SH-SY5Y (cell line): ENCODE measurements around the gene ZNF287.

Source experiments
- GATA2 ChIP-seq: IDR thresholded peaks from 2 replicates; pipeline ENCODE4 v1.6.1; 2011; ENCODE audit warnings: mild to moderate bottlenecking, low read depth, low read length
- GATA3 ChIP-seq: IDR thresholded peaks from 2 replicates; pipeline ENCODE4 v1.6.1; 2011; ENCODE audit warnings: low read depth, mild to moderate bottlenecking, low read length, moderate library complexity

The ZNF287 gene

GRCh38 chr17:16534236-16534635, 34.8 kb downstream of the ZNF287 start:
- TF ChIP-seq GATA3 (no peak), GATA2 (no peak)

- no peak for TF ChIP-seq GATA3
- TF ChIP-seq GATA2 = no peak
Observed at GRCh38 chr17:16529906-16530305, 39.1 kb downstream of the ZNF287 start.

- TF ChIP-seq GATA3 (no peak), GATA2 (no peak)
Observed at GRCh38 chr17:16527298-16527697, 41.7 kb downstream of the ZNF287 start.

GRCh38 chr17:16521070-16521727, 47.8 kb downstream of the ZNF287 start:
- TF ChIP-seq GATA3 (no peak), GATA2 (no peak)

- no peak for TF ChIP-seq GATA2
- no peak for TF ChIP-seq GATA3
Observed at GRCh38 chr17:16519021-16519420, 50.0 kb downstream of the ZNF287 start.

- no peak for TF ChIP-seq GATA2
- TF ChIP-seq GATA3 = no peak
Observed at GRCh38 chr17:16517477-16517876, 51.5 kb downstream of the ZNF287 start.

- TF ChIP-seq GATA2 = no peak
- no peak for TF ChIP-seq GATA3
Observed at GRCh38 chr17:16516594-16517051, 52.4 kb downstream of the ZNF287 start.

GRCh38 chr17:16515933-16516332, 53.1 kb downstream of the ZNF287 start:
- TF ChIP-seq GATA3 = no peak
- no peak for TF ChIP-seq GATA2

GRCh38 chr17:16513873-16514272, 55.1 kb downstream of the ZNF287 start:
- TF ChIP-seq GATA2 (no peak), GATA3 (no peak)

GRCh38 chr17:16512011-16512410, 57.0 kb downstream of the ZNF287 start:
- no peak for TF ChIP-seq GATA3
- no peak for TF ChIP-seq GATA2

GRCh38 chr17:16511593-16511992, 57.4 kb downstream of the ZNF287 start:
- TF ChIP-seq GATA3 = no peak
- TF ChIP-seq GATA2 = no peak

GRCh38 chr17:16507918-16508533, 61.0 kb downstream of the ZNF287 start:
- TF ChIP-seq GATA3 (no peak), GATA2 (no peak)

- no peak for TF ChIP-seq GATA2
- no peak for TF ChIP-seq GATA3
Observed at GRCh38 chr17:16506188-16506587, 62.8 kb downstream of the ZNF287 start.

GRCh38 chr17:16504984-16505383, 64.0 kb downstream of the ZNF287 start:
- TF ChIP-seq GATA3 = no peak
- TF ChIP-seq GATA2 = no peak
